Right ventricle myocardium inferior (tissue), 1 donor: Measurements from ENCODE around the gene LLCFC1. TPM values are rescaled to one million over a fixed set of nuclear protein-coding genes. Genes with fewer than 3 reads are reported as not detected.

ENCODE experiments used
- ATAC-seq: fragments of 200-7000 bp; cut with Tn5 transposase; one replicate; pipeline ENCODE4 v1.9.1; 2020; ENCODE audit warnings: mild to moderate bottlenecking, moderate library complexity
- DNase-seq: peaks from one replicate; pipeline ENCODE4 v3.0.0; 2021; ENCODE audit errors: missing footprints
- intact Hi-C: fragments of 100-400 bp; cut with DNase I; formaldehyde crosslinking; loops from one replicate; pipeline ENCODE4 v1.11.0; 2022
- long read RNA-seq: library from polyadenylated mRNA; unstranded; transcript quantifications from one replicate; pipeline ENCODE4 v2.0.0, GENCODE V29; 2021
- total RNA-seq: library from RNA; stranded (reverse); fragmentation: NEBNext Ultra II Directional; extraction: Animal tissue kit (Norgen Biotek cat#: 25700); gene quantifications from one replicate; pipeline ENCODE4 v1.2.1, GENCODE V29; 2021
- donor health status: DM: no; HTN: yes; CAD: no; lungs with severe emphysema.

LLCFC1 gene
- not detected for total RNA-seq
- long read RNA-seq = 0 reads

- ATAC-seq (no peak), DNase-seq (no peak)
- intact Hi-C loops = no loop called here
Measured at GRCh38 chr7:142939226-142939910, at the start of gene LLCFC1. Gene LLCFC1 (plus strand): TSS chr7:142939484. CDS start chr7:142939622, 138 bp downstream.

DNA sequence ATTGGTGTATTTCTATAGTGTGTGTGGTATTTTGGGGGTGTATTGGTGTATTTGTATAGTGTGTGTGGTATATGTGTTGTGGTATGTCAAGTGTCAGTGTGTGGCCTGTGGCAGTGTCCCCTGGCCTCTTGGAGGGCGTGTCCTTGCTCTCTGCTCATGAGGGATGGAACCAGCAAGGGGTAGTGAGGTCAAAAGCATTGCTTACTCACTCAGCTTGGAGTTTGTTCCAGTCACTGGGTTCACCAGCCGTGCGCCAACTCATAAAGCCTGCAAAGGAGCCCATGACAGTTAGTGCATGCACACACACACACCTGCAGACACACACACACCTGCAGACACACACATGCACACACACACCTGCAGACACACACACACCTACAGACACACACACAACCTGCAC lies 49.5 kb upstream of the LLCFC1 start:
- no peak for DNase-seq
- ATAC-seq = no peak
- intact Hi-C loops = no loop called here

- intact Hi-C loops = no loop called here
- ATAC-seq (no peak), DNase-seq (no peak)
Measured at GRCh38 chr7:142890874-142891485, 48.3 kb upstream of the LLCFC1 start.

GRCh38 chr7:142891490-142892082 lies 47.7 kb upstream of the LLCFC1 start:
- DNase-seq (no peak), ATAC-seq (no peak)
- intact Hi-C loops = no loop called here

DNA sequence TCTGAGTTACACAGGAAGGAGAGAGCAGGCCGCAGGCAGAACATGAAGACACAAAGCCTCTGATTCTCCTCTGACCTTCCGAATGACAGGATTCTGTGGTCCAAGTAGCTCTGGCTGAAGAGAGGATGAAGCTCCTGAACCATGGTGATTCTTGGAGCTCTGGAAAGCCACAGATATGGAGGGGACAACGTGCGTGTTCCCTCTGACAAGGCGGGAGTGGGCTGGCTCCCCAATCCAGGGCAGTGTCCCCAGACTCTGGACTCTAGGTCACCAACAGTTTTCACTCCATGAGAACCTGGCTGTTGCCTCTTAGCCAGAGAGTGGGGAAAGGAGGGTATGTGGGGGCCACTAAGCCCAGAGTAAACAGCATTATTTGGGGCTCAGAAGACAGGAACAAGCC lies 46.3 kb upstream of the LLCFC1 start:
- DNase-seq = no peak
- no peak for ATAC-seq
- intact Hi-C loops = no loop called here

DNA sequence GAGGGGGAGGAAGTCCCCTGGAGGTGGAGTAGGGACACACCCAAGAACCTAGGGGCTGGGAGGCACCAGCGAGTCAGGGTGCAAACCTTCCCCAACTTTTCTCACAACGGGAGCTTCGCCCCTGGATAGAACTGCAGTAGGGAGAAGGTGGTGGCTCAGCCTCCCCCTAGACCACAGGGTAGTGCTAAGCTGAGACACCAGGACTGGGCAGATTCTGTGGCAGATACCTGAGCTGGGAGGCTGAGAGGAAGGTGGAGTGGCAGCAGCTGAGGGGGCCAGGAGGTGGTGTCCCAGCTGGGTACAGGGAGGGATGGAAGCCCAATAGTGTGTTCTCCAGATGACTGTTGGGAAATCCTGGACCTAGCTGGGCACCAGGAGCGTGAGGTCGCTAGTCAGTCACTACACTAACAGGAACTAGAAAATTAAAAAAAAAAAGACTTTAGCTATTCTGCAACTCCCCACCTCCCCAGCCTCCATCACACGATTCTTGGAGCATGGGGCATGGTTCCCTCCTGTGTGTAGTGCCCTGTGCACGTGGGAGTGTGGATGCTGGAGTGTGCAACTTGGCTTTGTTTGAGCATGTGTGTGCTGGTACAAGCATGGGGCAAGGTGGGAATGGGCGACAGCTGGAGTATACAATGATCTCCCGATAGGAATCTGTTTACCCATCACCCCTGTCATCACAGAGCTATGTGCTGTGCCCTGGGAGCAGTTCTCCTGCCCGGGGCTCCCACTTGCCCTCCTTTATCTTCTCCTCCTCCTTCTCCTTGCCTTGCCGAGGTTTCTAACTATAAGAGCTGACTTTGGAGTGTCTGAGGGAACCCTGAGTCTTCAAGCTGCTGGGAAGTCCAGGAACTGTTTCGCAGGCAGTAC lies 44.9 kb upstream of the LLCFC1 start:
- ATAC-seq = no peak
- DNase-seq = no peak
- intact Hi-C loops = no loop called here

- no peak for ATAC-seq
- DNase-seq = no peak
- intact Hi-C loops = no loop called here
Measured at GRCh38 chr7:142894985-142895593, 44.2 kb upstream of the LLCFC1 start.

GRCh38 chr7:142896151-142896550 lies 43.1 kb upstream of the LLCFC1 start:
- intact Hi-C loops = no loop called here
- DNase-seq = no peak
- ATAC-seq = no peak

DNA sequence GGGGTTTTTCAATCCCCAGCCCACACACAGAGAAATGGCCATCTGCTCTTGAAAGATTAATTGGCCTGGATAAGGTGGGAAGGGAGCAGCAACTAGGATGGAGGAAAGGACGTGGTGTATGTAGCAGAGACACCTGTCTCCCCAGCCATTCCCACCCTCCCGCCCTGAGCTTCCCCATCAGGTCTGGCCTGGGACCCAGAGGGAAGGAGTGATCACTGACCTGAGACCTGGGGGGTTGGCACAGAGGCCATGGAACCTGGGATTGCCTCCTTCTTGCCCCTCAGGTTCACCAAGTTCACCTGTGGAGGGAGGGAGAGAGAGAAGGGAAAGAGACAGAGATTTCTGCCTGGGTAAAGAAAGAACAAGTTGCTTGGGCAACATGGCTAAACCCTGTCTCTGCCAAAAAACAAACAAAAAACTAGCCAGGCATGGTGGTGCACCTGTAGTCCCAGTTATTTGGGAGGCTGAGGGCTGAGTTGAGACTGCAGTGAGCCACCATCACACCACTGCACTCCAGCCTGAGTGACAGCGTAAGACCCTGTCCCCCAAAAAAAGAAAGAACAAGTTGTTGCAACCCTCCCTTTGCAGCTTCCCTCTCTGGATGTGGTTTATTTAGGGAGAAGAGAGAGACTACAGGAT lies 42.4 kb upstream of the LLCFC1 start:
- DNase-seq (no peak), ATAC-seq (no peak)
- intact Hi-C loops = no loop called here

- intact Hi-C loops = no loop called here
- DNase-seq (no peak), ATAC-seq (no peak)
Measured at GRCh38 chr7:142897691-142898090, 41.6 kb upstream of the LLCFC1 start.

DNA sequence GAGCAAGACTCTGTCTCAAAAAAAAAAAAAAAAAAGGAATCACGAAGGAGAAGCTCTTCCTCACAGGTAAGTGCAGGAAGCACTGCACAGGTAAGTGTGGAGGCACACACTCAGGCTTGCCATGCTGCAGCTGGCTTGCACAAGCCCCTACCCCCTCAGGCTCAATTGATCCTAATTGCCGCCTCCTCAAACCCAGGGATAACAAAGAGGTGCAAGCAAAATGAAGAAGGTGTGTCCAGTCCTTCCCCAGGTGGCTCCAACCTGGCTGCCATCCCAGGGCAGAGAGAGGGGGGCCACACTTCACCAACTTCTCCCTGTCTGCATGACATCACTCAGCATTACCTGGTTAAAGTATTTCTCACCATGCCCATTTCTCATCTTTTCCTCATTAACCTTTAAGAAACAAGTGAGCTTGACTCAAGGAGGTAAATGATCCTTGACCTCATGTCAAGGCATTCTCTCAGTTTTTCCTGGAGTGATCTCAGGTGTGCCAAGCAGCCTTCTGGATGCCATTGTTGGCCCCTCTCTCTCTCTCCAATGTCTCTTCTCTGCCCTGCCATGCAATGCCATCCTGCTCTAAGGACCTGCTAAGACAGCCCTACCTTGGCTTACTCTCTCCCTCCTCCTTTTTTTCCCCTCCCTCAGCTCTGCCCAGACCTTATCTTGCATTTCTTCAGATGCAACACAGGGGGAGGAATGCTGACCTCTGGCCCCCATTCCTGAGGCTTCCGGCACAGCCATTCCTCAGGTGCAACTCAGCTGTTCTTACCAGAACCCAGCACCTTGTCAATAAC lies 40.7 kb upstream of the LLCFC1 start:
- DNase-seq (no peak), ATAC-seq (no peak)
- intact Hi-C loops = no loop called here

DNA sequence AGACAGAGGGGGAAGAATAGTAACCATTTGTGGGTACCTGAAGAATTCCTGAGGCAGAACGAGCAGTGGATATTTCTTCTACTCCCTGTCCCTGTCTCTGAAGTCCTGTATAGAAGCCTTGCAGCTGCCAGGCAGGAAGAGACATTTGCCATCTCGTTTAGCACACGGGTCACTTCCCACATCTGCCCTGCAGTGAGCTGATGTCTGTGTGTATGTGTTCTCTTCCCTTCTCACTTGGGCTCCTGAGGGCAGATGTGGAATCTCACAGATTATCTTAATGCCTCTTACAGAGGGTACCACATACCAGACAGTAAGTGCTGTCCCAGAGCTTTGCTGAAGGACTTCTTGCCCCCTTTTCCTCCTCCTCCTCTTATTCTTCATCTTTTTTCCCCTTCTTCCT lies 39.6 kb upstream of the LLCFC1 start:
- no peak for ATAC-seq
- no peak for DNase-seq
- intact Hi-C loops = no loop called here

- ATAC-seq (no peak), DNase-seq (no peak)
- intact Hi-C loops = no loop called here
Measured at GRCh38 chr7:142901426-142902259, 37.6 kb upstream of the LLCFC1 start.

GRCh38 chr7:142904128-142904527 lies 35.2 kb upstream of the LLCFC1 start:
- intact Hi-C loops = no loop called here
- DNase-seq (no peak), ATAC-seq (no peak)

GRCh38 chr7:142905759-142906158 lies 33.5 kb upstream of the LLCFC1 start:
- ATAC-seq = no peak
- intact Hi-C loops = no loop called here
- DNase-seq = no peak

DNA sequence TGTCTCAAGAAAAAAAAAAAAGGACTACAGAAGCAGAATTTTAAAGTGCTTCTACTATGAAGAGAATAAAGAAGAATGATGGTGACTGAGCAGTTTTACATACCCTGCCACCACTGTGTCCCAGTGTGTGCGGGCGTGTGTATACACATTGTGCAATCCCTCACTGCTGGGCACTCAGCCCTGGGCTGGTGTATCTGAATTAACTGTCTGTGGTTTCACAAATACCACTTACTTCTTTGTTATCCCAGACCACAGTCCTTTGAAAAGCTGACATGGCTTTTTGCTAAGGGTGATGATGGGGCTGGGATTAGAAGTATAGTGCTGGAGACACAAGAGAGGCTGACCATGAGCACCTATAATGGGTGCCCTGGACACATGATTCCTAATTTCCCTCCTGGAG lies 32.6 kb upstream of the LLCFC1 start:
- DNase-seq (no peak), ATAC-seq (no peak)
- intact Hi-C loops = no loop called here

DNA sequence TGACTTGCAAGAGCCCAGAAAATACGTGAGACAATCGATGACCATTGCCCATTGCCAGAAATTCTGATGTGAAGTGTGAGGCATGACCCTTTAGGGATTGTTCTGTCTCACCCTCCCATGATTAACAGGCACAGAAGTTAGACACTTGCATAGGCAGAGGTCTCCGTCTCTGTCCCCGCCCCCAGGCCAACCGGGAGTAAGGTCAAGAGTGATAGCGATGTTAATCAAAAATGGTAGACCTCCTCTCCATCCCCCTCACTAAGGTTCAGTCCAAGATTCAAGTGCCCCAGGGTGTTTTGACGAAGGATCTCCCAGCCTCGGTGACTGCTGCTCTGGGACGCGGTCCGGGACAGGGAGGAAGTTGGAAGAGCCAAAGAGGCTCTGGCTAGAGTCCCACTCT lies 31.0 kb upstream of the LLCFC1 start:
- DNase-seq = no peak
- ATAC-seq = no peak
- intact Hi-C loops = no loop called here
